SK-N-MC (cell line): ENCODE measurements around the gene EDDM13.

ENCODE experiments used
- EZH2 ChIP-seq: fragments of 200-600 bp; sonication (generic); IDR thresholded peaks from one replicate; pipeline ENCODE4 v1.6.1; 2017; ENCODE audit warnings: antibody characterized with exemption
- POLR2AphosphoS5 ChIP-seq: IDR thresholded peaks from 2 replicates; pipeline ENCODE4 v1.6.1; 2012; ENCODE audit warnings: mild to moderate bottlenecking, low read depth, low read length, borderline replicate concordance

DNA sequence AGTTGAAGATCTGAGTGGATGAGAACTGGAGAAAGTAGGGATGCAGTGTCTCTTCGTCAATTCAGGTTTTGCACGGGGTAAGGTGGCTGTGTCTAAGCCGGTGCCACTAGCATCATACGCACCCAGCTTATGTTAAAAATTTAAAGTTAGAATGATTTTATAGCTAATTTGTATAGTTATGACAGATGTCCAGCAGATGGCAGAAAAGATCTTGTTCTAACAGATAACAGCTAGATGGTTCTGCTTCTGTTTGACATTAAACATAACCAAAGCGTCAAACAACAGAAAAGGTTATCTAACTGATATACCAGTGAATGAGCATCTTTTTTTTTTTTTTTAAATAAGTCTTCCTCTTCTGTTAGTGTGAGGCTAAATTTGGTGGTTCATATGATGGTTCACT is 18.8 kb upstream of the EDDM13 start:
- TF ChIP-seq EZH2 (no peak), POLR2AphosphoS5 (no peak)
